ENCODE results near the gene FBXW8.

The FBXW8 gene

GRCh38 chr12:116896411-116896924, 14.3 kb upstream of the FBXW8 start:
- DNase-seq = peak in 1 of 2 donors; percentile 33
- Histone ChIP-seq H2BK5ac (ENCODE audit: low read depth, low read length, poor library complexity) (no peak overlapping the region), H3K14ac (ENCODE audit: low read length) (no peak overlapping the region), H4K12ac (ENCODE audit: low read depth, low read length) (no peak overlapping the region), H2BK120ac (ENCODE audit: insufficient read depth, low read length, poor library complexity) (no peak overlapping the region), H3K9ac (ENCODE audit: low read length) (no peak overlapping the region), H3K27me3 (ENCODE audit: insufficient read depth, low read length) (no peaks in the 10 kb centered on the region), H2AK5ac (ENCODE audit: low read length) (no peak overlapping the region), H3K27ac (ENCODE audit: low read depth, low read length) (no peak overlapping the region), H3K18ac (ENCODE audit: low read length) (no peak overlapping the region), H4K8ac (ENCODE audit: low read depth, low read length) (no peak overlapping the region), H3K23ac (ENCODE audit: low read length) (no peak overlapping the region), H3K79me1 (ENCODE audit: low read length) (no peaks in the 10 kb centered on the region), H3K36me3 (ENCODE audit: control insufficient read depth in 1 of 2, insufficient read depth in 2 of 2, low read length in 2 of 2) (no peaks in the 10 kb centered on the region), H3K79me2 (ENCODE audit: control insufficient read depth, insufficient read depth, low read length, poor library complexity) (no peaks in the 10 kb centered on the region), H2BK12ac (ENCODE audit: low read length) (no peak overlapping the region), H2AFZ (ENCODE audit: insufficient read depth, low read length, poor library complexity) (no peak overlapping the region), H3K4me3 (ENCODE audit: low read depth, low read length) (no peak overlapping the region), H3K4me2 (ENCODE audit: low read length) (no peak overlapping the region), H4K91ac (ENCODE audit: low read depth, low read length) (no peak overlapping the region), H3K4me1 (ENCODE audit: control insufficient read depth in 1 of 2, insufficient read depth in 2 of 2, low read length in 2 of 2) (no peaks in the 10 kb centered on the region), H3K9me3 (ENCODE audit: insufficient read depth, low read depth, low read length) (no peaks in the 10 kb centered on the region), H3K4ac (ENCODE audit: low read depth, low read length) (no peak overlapping the region)
- no CpG with 5 or more reads among the region's 7 CpGs for whole genome bisulfite sequencing (ENCODE audit: extremely low coverage, insufficient coverage, insufficient read length)

GRCh38 chr12:116897476-116897875, 13.3 kb upstream of the FBXW8 start:
- no peak overlapping the region for H3K14ac ChIP-seq (ENCODE audit: low read length)
- no peaks in the 10 kb centered on the region for H3K36me3 ChIP-seq (ENCODE audit: control insufficient read depth in 1 of 2, insufficient read depth in 2 of 2, low read length in 2 of 2)
- H4K8ac ChIP-seq (ENCODE audit: low read depth, low read length) = no peak overlapping the region
- H2AFZ ChIP-seq (ENCODE audit: insufficient read depth, low read length, poor library complexity) = no peak overlapping the region
- DNase-seq = no peak
- no peak overlapping the region for H3K4me3 ChIP-seq (ENCODE audit: low read depth, low read length)
- no peak overlapping the region for H2BK5ac ChIP-seq (ENCODE audit: low read depth, low read length, poor library complexity)
- H2AK5ac ChIP-seq (ENCODE audit: low read length) = no peak overlapping the region
- H3K18ac ChIP-seq (ENCODE audit: low read length) = no peak overlapping the region
- H3K4ac ChIP-seq (ENCODE audit: low read depth, low read length) = no peak overlapping the region
- H3K9ac ChIP-seq (ENCODE audit: low read length) = no peak overlapping the region
- H3K27me3 ChIP-seq (ENCODE audit: insufficient read depth, low read length) = no peaks in the 10 kb centered on the region
- H3K4me2 ChIP-seq (ENCODE audit: low read length) = no peak overlapping the region
- WGBS (ENCODE audit: extremely low coverage, insufficient coverage, insufficient read length) = no CpG with 5 or more reads among the region's 4 CpGs
- no peaks in the 10 kb centered on the region for H3K79me2 ChIP-seq (ENCODE audit: control insufficient read depth, insufficient read depth, low read length, poor library complexity)
- H2BK120ac ChIP-seq (ENCODE audit: insufficient read depth, low read length, poor library complexity) = no peak overlapping the region
- H3K4me1 ChIP-seq (ENCODE audit: control insufficient read depth in 1 of 2, insufficient read depth in 2 of 2, low read length in 2 of 2) = no peaks in the 10 kb centered on the region
- no peaks in the 10 kb centered on the region for H3K9me3 ChIP-seq (ENCODE audit: insufficient read depth, low read depth, low read length)
- no peaks in the 10 kb centered on the region for H3K79me1 ChIP-seq (ENCODE audit: low read length)
- H4K12ac ChIP-seq (ENCODE audit: low read depth, low read length) = no peak overlapping the region
- H2BK12ac ChIP-seq (ENCODE audit: low read length) = no peak overlapping the region
- no peak overlapping the region for H3K23ac ChIP-seq (ENCODE audit: low read length)
- no peak overlapping the region for H4K91ac ChIP-seq (ENCODE audit: low read depth, low read length)
- no peak overlapping the region for H3K27ac ChIP-seq (ENCODE audit: low read depth, low read length)

GRCh38 chr12:116898669-116899068, 12.1 kb upstream of the FBXW8 start:
- Histone ChIP-seq H2AFZ (ENCODE audit: insufficient read depth, low read length, poor library complexity) (no peak overlapping the region), H3K9me3 (ENCODE audit: insufficient read depth, low read depth, low read length) (no peaks in the 10 kb centered on the region), H3K23ac (ENCODE audit: low read length) (no peak overlapping the region), H3K14ac (ENCODE audit: low read length) (no peak overlapping the region), H3K79me2 (ENCODE audit: control insufficient read depth, insufficient read depth, low read length, poor library complexity) (no peaks in the 10 kb centered on the region), H3K18ac (ENCODE audit: low read length) (no peak overlapping the region), H3K4me3 (ENCODE audit: low read depth, low read length) (no peak overlapping the region), H4K8ac (ENCODE audit: low read depth, low read length) (no peak overlapping the region), H3K9ac (ENCODE audit: low read length) (no peak overlapping the region), H2BK5ac (ENCODE audit: low read depth, low read length, poor library complexity) (no peak overlapping the region), H4K91ac (ENCODE audit: low read depth, low read length) (no peak overlapping the region), H2BK12ac (ENCODE audit: low read length) (no peak overlapping the region), H3K4ac (ENCODE audit: low read depth, low read length) (no peak overlapping the region), H2BK120ac (ENCODE audit: insufficient read depth, low read length, poor library complexity) (no peak overlapping the region), H2AK5ac (ENCODE audit: low read length) (no peak overlapping the region), H3K27ac (ENCODE audit: low read depth, low read length) (no peak overlapping the region), H3K27me3 (ENCODE audit: insufficient read depth, low read length) (no peaks in the 10 kb centered on the region), H3K4me2 (ENCODE audit: low read length) (no peak overlapping the region), H3K36me3 (ENCODE audit: control insufficient read depth in 1 of 2, insufficient read depth in 2 of 2, low read length in 2 of 2) (no peaks in the 10 kb centered on the region), H3K4me1 (ENCODE audit: control insufficient read depth in 1 of 2, insufficient read depth in 2 of 2, low read length in 2 of 2) (no peaks in the 10 kb centered on the region), H3K79me1 (ENCODE audit: low read length) (no peaks in the 10 kb centered on the region), H4K12ac (ENCODE audit: low read depth, low read length) (no peak overlapping the region)
- no peak for DNase-seq
- WGBS (ENCODE audit: extremely low coverage, insufficient coverage, insufficient read length) = no CpG with 5 or more reads among the region's 3 CpGs

GRCh38 chr12:116901612-116902011, 9.1 kb upstream of the FBXW8 start:
- Histone ChIP-seq H3K18ac (ENCODE audit: low read length) (no peak overlapping the region), H3K14ac (ENCODE audit: low read length) (no peak overlapping the region), H3K9ac (ENCODE audit: low read length) (no peak overlapping the region), H3K4me3 (ENCODE audit: low read depth, low read length) (no peak overlapping the region), H3K9me3 (ENCODE audit: insufficient read depth, low read depth, low read length) (no peaks in the 10 kb centered on the region), H3K79me1 (ENCODE audit: low read length) (no peaks in the 10 kb centered on the region), H2AK5ac (ENCODE audit: low read length) (no peak overlapping the region), H2BK12ac (ENCODE audit: low read length) (no peak overlapping the region), H4K91ac (ENCODE audit: low read depth, low read length) (no peak overlapping the region), H2BK120ac (ENCODE audit: insufficient read depth, low read length, poor library complexity) (no peak overlapping the region), H3K4me1 (ENCODE audit: control insufficient read depth in 1 of 2, insufficient read depth in 2 of 2, low read length in 2 of 2) (no peaks in the 10 kb centered on the region), H3K23ac (ENCODE audit: low read length) (no peak overlapping the region), H3K27me3 (ENCODE audit: insufficient read depth, low read length) (no peaks in the 10 kb centered on the region), H3K27ac (ENCODE audit: low read depth, low read length) (no peak overlapping the region), H2AFZ (ENCODE audit: insufficient read depth, low read length, poor library complexity) (no peak overlapping the region), H3K4ac (ENCODE audit: low read depth, low read length) (no peak overlapping the region), H3K79me2 (ENCODE audit: control insufficient read depth, insufficient read depth, low read length, poor library complexity) (no peaks in the 10 kb centered on the region), H4K8ac (ENCODE audit: low read depth, low read length) (no peak overlapping the region), H2BK5ac (ENCODE audit: low read depth, low read length, poor library complexity) (no peak overlapping the region), H3K4me2 (ENCODE audit: low read length) (no peak overlapping the region), H4K12ac (ENCODE audit: low read depth, low read length) (no peak overlapping the region), H3K36me3 (ENCODE audit: control insufficient read depth in 1 of 2, insufficient read depth in 2 of 2, low read length in 2 of 2) (no peaks in the 10 kb centered on the region)
- no peak for DNase-seq
- no CpG with 5 or more reads among the region's 2 CpGs for WGBS (ENCODE audit: extremely low coverage, insufficient coverage, insufficient read length)
